K562 (cell line): Measurements from ENCODE around the gene FBXW2. TPM values are rescaled to one million over a fixed set of nuclear protein-coding genes. Genes with fewer than 3 reads are reported as not detected.

Source experiments
- BHLHE40 ChIP-seq: IDR thresholded peaks from 2 replicates; pipeline ENCODE4 v1.6.1; 2011; ENCODE audit warnings: low read length, improper control_type of control experiment
- CCNT2 ChIP-seq: IDR thresholded peaks from 2 replicates; pipeline ENCODE4 v1.6.1; 2011; ENCODE audit warnings: borderline replicate concordance, low read depth, mild to moderate bottlenecking, moderate library complexity, mixed read lengths, low read length; ENCODE audit not compliant: insufficient read length; ENCODE audit errors: extremely low read depth
- HNRNPL ChIP-seq: fragments of 200-400 bp; formaldehyde crosslinking; IDR thresholded peaks from 2 replicates; pipeline ENCODE4 v1.6.1; 2017; ENCODE audit warnings: low read depth, mild to moderate bottlenecking, low read length
- HNRNPLL ChIP-seq: fragments of 200-400 bp; formaldehyde crosslinking; IDR thresholded peaks from 2 replicates; pipeline ENCODE4 v1.6.1; 2017; ENCODE audit warnings: low read length, low read depth, mild to moderate bottlenecking; ENCODE audit not compliant: poor library complexity, severe bottlenecking
- NRF1 ChIP-seq, 2 experiments: fragments of 450-650 bp; IDR thresholded peaks in 1 of 2; conservative IDR thresholded peaks in 1 of 2; 2 replicates each; pipeline ENCODE4 v1.6.1; 2014; ENCODE audit warnings: mild to moderate bottlenecking in 2 of 2
- POLR2AphosphoS5 ChIP-seq: IDR thresholded peaks from 2 replicates; pipeline ENCODE4 v1.6.1; 2011; ENCODE audit warnings: mild to moderate bottlenecking, low read depth, low read length, moderate library complexity; ENCODE audit not compliant: control insufficient read depth, insufficient read depth
- POLR2B ChIP-seq: fragments of 450-650 bp; IDR thresholded peaks from 2 replicates; pipeline ENCODE4 v1.6.1; 2018; ENCODE audit warnings: low read depth; ENCODE audit not compliant: partially characterized antibody
- RBM34 ChIP-seq: fragments of 200-400 bp; formaldehyde crosslinking; IDR thresholded peaks from 2 replicates; pipeline ENCODE4 v1.6.1; 2018; ENCODE audit warnings: low read length, borderline replicate concordance; ENCODE audit not compliant: insufficient read depth
- SP1 ChIP-seq: sonication (generic); formaldehyde crosslinking; IDR thresholded peaks from 2 replicates; pipeline ENCODE4 v1.8.1; 2022; ENCODE audit warnings: mild to moderate bottlenecking, missing genetic modification reagents
- STAT5B ChIP-seq: fragments of 250-450 bp; sonication (Bioruptor Pico); IDR thresholded peaks from 2 replicates; pipeline ENCODE4 v1.8.0; 2021; ENCODE audit warnings: mild to moderate bottlenecking, inconsistent platforms
- polyA plus RNA-seq, 8 experiments: library from polyadenylated mRNA; depleted of rRNA in 4 of 8; stranded (reverse) in 5 of 8; unstranded in 3 of 8; fragments of >200 nt; fragmentation: Nextera tagmentation in 2 of 8; fragmentation: Illumina TruSeq in 1 of 8; extraction: Ambion mirVana in 2 of 8; extraction: Trizol in 1 of 8; gene quantifications; 2 replicates each; pipeline versions ENCODE4 v1.2.1 to v1.2.3, GENCODE V29; 2011 to 2014; ENCODE audit warnings: inconsistent platforms in 1 of 8, missing spikeins in 1 of 8
- total RNA-seq, 7 experiments: library from RNA; depleted of rRNA in 6 of 7; stranded (reverse); fragments of >200 nt in 6 of 7; fragmentation: Illumina TruSeq in 2 of 7; extraction: Trizol in 2 of 7; gene quantifications; 2 replicates each; pipeline versions ENCODE4 v1.2.1 to v1.2.3, GENCODE V29; 2011 to 2021; ENCODE audit warnings: low replicate concordance in 1 of 7
- TF ChIP-seq, protein P1 (sequence below): fragments of 200-400 bp; formaldehyde crosslinking; IDR thresholded peaks from 2 replicates; pipeline ENCODE4 v1.6.1; 2017; ENCODE audit warnings: mild to moderate bottlenecking, low read depth, low read length, moderate library complexity
- TF ChIP-seq, protein P2 (sequence below), 2 experiments: fragments of 450-650 bp; conservative IDR thresholded peaks; 2 replicates each; pipeline ENCODE4 v1.6.1; 2017; ENCODE audit warnings: mild to moderate bottlenecking in 2 of 2, moderate library complexity in 2 of 2
- TF ChIP-seq, protein P3 (sequence below): sonication (generic); formaldehyde crosslinking; IDR thresholded peaks from 2 replicates; pipeline ENCODE4 v1.5.0; 2020; ENCODE audit warnings: missing genetic modification reagents
- TF ChIP-seq, protein P4 (sequence below): sonication (generic); formaldehyde crosslinking; IDR thresholded peaks from 2 replicates; pipeline ENCODE4 v1.8.0; 2022; ENCODE audit warnings: mild to moderate bottlenecking, missing genetic modification reagents
- TF ChIP-seq, protein P5 (sequence below): sonication (generic); formaldehyde crosslinking; IDR thresholded peaks from 2 replicates; pipeline ENCODE4 v1.8.1; 2023; ENCODE audit warnings: mild to moderate bottlenecking, missing genetic modification reagents, moderate library complexity

FBXW2 gene
- total and polyA plus RNA-seq, 9 of the 15 experiments (the other 6 are each of a cell fraction or from before 2014, with no cell fraction given): 2.5 to 57.8 (median 28.1) TPM

DNA sequence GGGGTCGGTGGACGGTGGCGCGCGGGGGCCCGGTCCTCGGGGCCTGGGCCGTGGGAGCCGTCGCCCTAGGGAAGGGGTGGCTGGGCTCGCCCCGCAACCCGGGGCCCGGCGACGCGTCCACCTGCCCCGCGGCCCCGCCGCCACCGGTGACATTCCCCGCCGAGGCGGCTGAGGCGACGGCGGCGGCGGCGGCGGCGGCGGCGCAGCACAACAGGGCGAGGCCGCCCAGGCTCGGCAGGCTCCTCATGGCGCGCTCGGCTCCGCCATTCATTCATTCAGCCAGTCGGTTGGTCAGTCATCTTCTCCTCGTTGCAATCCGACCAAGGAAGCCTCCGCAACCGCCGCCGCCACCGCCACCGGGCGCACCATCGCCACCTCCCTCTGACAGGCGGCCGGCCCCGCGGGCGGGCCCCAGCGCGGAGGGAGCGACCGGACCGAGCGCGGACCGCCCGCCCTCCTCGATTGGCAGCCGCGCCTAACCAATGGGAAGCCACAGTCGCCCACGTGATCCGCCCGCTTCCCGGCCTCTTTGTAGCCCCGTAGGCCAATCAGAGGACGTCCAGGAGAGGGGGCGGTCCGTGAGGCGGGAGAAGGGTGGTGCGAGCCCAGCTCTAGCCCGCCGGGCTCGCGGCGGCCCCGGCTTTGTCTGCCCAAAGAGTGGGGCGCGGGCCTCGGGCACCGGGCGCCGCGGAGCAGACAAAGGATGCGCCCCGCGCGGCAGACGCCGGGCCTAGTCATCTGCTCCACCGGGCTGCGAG lies 78.9 kb downstream of the FBXW2 start, which contains the start of gene MEGF9 (continued):
- TF ChIP-seq POLR2AphosphoS5 (peak; percentile 38), POLR2B (peak; percentile 39), BHLHE40 (peak; percentile 66), RBM34 (no peak), HNRNPLL (peak; percentile 58), NRF1 (conservative IDR thresholded peaks at IDR 0.05 in 1 of 2, IDR thresholded peaks at IDR 0.05 in 1 of 2) (peak; percentile 51 to 57; a peak in 2 of 4 replicates), CCNT2 (peak; percentile 57), STAT5B (CRISPR knock-in tag) (no peak), HNRNPL (peak; percentile 90), SP1 (CRISPR knock-in tag) (peak; percentile 63; the same call in 1 of the 2 replicates)
- TF ChIP-seq, protein P1, sequence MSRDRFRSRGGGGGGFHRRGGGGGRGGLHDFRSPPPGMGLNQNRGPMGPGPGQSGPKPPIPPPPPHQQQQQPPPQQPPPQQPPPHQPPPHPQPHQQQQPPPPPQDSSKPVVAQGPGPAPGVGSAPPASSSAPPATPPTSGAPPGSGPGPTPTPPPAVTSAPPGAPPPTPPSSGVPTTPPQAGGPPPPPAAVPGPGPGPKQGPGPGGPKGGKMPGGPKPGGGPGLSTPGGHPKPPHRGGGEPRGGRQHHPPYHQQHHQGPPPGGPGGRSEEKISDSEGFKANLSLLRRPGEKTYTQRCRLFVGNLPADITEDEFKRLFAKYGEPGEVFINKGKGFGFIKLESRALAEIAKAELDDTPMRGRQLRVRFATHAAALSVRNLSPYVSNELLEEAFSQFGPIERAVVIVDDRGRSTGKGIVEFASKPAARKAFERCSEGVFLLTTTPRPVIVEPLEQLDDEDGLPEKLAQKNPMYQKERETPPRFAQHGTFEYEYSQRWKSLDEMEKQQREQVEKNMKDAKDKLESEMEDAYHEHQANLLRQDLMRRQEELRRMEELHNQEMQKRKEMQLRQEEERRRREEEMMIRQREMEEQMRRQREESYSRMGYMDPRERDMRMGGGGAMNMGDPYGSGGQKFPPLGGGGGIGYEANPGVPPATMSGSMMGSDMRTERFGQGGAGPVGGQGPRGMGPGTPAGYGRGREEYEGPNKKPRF: no peak
- TF ChIP-seq, protein P2, sequence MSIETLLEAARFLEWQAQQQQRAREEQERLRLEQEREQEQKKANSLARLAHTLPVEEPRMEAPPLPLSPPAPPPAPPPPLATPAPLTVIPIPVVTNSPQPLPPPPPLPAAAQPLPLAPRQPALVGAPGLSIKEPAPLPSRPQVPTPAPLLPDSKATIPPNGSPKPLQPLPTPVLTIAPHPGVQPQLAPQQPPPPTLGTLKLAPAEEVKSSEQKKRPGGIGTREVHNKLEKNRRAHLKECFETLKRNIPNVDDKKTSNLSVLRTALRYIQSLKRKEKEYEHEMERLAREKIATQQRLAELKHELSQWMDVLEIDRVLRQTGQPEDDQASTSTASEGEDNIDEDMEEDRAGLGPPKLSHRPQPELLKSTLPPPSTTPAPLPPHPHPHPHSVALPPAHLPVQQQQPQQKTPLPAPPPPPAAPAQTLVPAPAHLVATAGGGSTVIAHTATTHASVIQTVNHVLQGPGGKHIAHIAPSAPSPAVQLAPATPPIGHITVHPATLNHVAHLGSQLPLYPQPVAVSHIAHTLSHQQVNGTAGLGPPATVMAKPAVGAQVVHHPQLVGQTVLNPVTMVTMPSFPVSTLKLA (conservative IDR thresholded peaks at IDR 0.05): peak; percentile 26 to 71; a peak in 2 of 4 replicates
- TF ChIP-seq, protein P3, sequence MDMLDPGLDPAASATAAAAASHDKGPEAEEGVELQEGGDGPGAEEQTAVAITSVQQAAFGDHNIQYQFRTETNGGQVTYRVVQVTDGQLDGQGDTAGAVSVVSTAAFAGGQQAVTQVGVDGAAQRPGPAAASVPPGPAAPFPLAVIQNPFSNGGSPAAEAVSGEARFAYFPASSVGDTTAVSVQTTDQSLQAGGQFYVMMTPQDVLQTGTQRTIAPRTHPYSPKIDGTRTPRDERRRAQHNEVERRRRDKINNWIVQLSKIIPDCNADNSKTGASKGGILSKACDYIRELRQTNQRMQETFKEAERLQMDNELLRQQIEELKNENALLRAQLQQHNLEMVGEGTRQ (CRISPR knock-in tag): peak; percentile 98
- TF ChIP-seq, protein P4, sequence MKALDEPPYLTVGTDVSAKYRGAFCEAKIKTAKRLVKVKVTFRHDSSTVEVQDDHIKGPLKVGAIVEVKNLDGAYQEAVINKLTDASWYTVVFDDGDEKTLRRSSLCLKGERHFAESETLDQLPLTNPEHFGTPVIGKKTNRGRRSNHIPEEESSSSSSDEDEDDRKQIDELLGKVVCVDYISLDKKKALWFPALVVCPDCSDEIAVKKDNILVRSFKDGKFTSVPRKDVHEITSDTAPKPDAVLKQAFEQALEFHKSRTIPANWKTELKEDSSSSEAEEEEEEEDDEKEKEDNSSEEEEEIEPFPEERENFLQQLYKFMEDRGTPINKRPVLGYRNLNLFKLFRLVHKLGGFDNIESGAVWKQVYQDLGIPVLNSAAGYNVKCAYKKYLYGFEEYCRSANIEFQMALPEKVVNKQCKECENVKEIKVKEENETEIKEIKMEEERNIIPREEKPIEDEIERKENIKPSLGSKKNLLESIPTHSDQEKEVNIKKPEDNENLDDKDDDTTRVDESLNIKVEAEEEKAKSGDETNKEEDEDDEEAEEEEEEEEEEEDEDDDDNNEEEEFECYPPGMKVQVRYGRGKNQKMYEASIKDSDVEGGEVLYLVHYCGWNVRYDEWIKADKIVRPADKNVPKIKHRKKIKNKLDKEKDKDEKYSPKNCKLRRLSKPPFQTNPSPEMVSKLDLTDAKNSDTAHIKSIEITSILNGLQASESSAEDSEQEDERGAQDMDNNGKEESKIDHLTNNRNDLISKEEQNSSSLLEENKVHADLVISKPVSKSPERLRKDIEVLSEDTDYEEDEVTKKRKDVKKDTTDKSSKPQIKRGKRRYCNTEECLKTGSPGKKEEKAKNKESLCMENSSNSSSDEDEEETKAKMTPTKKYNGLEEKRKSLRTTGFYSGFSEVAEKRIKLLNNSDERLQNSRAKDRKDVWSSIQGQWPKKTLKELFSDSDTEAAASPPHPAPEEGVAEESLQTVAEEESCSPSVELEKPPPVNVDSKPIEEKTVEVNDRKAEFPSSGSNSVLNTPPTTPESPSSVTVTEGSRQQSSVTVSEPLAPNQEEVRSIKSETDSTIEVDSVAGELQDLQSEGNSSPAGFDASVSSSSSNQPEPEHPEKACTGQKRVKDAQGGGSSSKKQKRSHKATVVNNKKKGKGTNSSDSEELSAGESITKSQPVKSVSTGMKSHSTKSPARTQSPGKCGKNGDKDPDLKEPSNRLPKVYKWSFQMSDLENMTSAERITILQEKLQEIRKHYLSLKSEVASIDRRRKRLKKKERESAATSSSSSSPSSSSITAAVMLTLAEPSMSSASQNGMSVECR (CRISPR knock-in tag): peak; percentile 78
- TF ChIP-seq, protein P5, sequence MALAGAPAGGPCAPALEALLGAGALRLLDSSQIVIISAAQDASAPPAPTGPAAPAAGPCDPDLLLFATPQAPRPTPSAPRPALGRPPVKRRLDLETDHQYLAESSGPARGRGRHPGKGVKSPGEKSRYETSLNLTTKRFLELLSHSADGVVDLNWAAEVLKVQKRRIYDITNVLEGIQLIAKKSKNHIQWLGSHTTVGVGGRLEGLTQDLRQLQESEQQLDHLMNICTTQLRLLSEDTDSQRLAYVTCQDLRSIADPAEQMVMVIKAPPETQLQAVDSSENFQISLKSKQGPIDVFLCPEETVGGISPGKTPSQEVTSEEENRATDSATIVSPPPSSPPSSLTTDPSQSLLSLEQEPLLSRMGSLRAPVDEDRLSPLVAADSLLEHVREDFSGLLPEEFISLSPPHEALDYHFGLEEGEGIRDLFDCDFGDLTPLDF (CRISPR knock-in tag): peak; percentile 25; the same call in 1 of the 2 replicates
